Loucy (cell line): ENCODE measurements around the gene GMFB.

Experiments used
- H2AFZ ChIP-seq: fragments of 200-600 bp; sonication (generic); 2 replicates; pipeline ENCODE4 v1.6.0; 2016; ENCODE audit warnings: antibody characterized with exemption, mild to moderate bottlenecking, low read length, moderate library complexity
- H3F3A ChIP-seq: fragments of 200-600 bp; 2 replicates; pipeline ENCODE4 v1.6.0; 2016; ENCODE audit warnings: antibody characterized with exemption, low read depth, mild to moderate bottlenecking
- H3K27me3 ChIP-seq: fragments of 200-600 bp; sonication (generic); 2 replicates; pipeline ENCODE4 v1.6.1; 2014; ENCODE audit warnings: low read length, mild to moderate bottlenecking; ENCODE audit not compliant: insufficient read depth, poor library complexity, severe bottlenecking
- H3K36me3 ChIP-seq: fragments of 200-600 bp; sonication (generic); 2 replicates; pipeline ENCODE4 v1.6.1; 2016; ENCODE audit warnings: low read length; ENCODE audit not compliant: insufficient read depth
- H3K4me1 ChIP-seq: fragments of 200-600 bp; sonication (generic); 2 replicates; pipeline ENCODE4 v1.5.1; 2014; ENCODE audit warnings: low read length, mild to moderate bottlenecking; ENCODE audit not compliant: insufficient read depth, poor library complexity, severe bottlenecking
- H3K4me2 ChIP-seq: fragments of 200-600 bp; sonication (generic); 2 replicates; pipeline ENCODE4 v1.6.0; 2014; ENCODE audit warnings: antibody characterized with exemption, low read length, low read depth, mild to moderate bottlenecking; ENCODE audit not compliant: poor library complexity, severe bottlenecking
- H3K4me3 ChIP-seq: fragments of 200-600 bp; sonication (generic); 2 replicates; pipeline ENCODE4 v1.5.1; 2014; ENCODE audit warnings: low read length, mild to moderate bottlenecking, mixed read lengths; ENCODE audit not compliant: poor library complexity, severe bottlenecking
- H3K79me2 ChIP-seq: fragments of 200-600 bp; sonication (generic); 2 replicates; pipeline ENCODE4 v1.6.1; 2014; ENCODE audit warnings: low read length; ENCODE audit not compliant: insufficient read depth
- H3K9ac ChIP-seq: fragments of 200-600 bp; sonication (generic); 2 replicates; pipeline ENCODE4 v1.6.0; 2014; ENCODE audit warnings: mild to moderate bottlenecking, low read depth, low read length, moderate library complexity; ENCODE audit not compliant: poor library complexity, severe bottlenecking
- H3K9me2 ChIP-seq: fragments of 200-600 bp; sonication (generic); replicated peaks from 2 replicates; pipeline ENCODE4 v1.6.1; 2016; ENCODE audit warnings: low read depth, low read length, mixed read lengths
- H3K9me3 ChIP-seq: fragments of 200-600 bp; sonication (generic); 2 replicates; pipeline ENCODE4 v1.6.1; 2014; ENCODE audit warnings: mild to moderate bottlenecking, antibody characterized with exemption, low read length, low read depth; ENCODE audit not compliant: insufficient read depth
- H4K20me1 ChIP-seq: fragments of 200-600 bp; sonication (generic); 2 replicates; pipeline ENCODE4 v1.6.0; 2014; ENCODE audit warnings: antibody characterized with exemption, low read length, mild to moderate bottlenecking; ENCODE audit not compliant: insufficient read depth, poor library complexity, severe bottlenecking
- EZH2phosphoT487 ChIP-seq: fragments of 200-600 bp; IDR thresholded peaks from 2 replicates; pipeline ENCODE4 v1.6.1; 2018; ENCODE audit warnings: antibody characterized with exemption, mild to moderate bottlenecking, moderate library complexity, borderline replicate concordance
- TF ChIP-seq, protein P1 (sequence below): fragments of 200-600 bp; sonication (generic); conservative IDR thresholded peaks from 2 replicates; pipeline ENCODE4 v1.5.1; 2014; ENCODE audit warnings: mild to moderate bottlenecking, antibody characterized with exemption, low read length

GMFB gene

DNA sequence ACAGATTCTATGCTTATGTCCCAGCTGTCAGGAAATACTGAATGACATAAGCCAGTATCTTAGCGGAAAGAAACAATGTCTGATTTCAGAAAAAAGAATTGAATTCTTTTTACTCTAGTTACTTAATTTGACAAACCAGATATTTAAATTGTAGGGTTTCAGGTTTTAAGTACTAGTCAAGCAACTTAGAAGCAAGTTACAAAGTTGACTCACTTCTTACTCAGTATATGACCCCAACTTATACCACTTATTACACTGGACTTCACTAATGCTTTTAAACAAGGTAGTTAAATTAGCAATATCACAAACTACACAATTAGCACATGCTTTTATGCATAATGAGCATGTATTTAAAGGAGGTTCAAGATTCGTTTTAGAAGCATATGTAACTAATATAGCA lies 7.1 kb downstream of the GMFB start:
- peaks cover 40% of the 10 kb centered on the region; the same call in 1 of the 2 replicates for H3K36me3 ChIP-seq
- no peak overlapping the region for H3K4me3 ChIP-seq

DNA sequence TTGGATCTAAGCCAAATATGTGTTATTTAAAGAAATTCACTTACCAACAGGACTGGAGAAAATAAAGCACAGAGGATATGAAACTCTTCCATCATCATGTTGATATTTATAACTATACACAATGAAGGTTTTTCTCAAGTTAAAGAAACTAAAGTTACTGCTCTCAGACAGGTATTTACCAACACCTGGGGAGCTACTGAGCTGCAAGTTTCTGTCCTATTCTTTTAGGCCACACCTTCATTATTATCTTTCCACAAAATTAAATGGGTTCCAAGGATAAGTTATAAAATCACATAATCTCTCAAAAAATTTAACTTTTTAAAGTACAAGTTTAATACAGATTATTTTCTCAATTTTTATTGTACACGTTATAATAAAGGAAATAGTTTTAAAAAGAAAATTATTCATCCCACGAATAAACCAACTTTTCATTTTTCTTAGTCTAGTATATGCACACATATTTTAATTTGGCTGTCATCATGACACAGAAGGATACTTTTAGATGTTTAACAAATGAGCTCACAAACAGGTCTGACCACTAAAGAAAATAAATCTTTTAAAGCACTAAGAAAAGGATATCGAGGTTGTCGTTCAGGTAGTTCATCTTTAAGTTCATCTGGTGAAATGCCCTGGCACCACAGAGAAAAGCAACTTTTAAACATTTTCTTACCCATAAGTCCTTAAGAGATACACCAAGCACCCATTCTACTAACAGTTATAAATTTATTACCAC lies 7.8 kb downstream of the GMFB start:
- Histone ChIP-seq H4K20me1 (peaks cover 39% of the 10 kb centered on the region), H2AFZ (no peak overlapping the region), H3K27me3 (no peaks in the 10 kb centered on the region), H3K36me3 (peaks cover 40% of the 10 kb centered on the region; the same call in 1 of the 2 replicates), H3K4me1 (peaks cover 38% of the 10 kb centered on the region), H3K9me3 (no peaks in the 10 kb centered on the region), H3K4me3 (no peak overlapping the region), H3F3A (no peaks in the 10 kb centered on the region), H3K4me2 (no peak overlapping the region), H3K9me2 (no peaks in the 10 kb centered on the region), H3K9ac (no peak overlapping the region), H3K79me2 (peaks cover 41% of the 10 kb centered on the region)
- no peak for TF ChIP-seq EZH2phosphoT487
- TF ChIP-seq, protein P1, sequence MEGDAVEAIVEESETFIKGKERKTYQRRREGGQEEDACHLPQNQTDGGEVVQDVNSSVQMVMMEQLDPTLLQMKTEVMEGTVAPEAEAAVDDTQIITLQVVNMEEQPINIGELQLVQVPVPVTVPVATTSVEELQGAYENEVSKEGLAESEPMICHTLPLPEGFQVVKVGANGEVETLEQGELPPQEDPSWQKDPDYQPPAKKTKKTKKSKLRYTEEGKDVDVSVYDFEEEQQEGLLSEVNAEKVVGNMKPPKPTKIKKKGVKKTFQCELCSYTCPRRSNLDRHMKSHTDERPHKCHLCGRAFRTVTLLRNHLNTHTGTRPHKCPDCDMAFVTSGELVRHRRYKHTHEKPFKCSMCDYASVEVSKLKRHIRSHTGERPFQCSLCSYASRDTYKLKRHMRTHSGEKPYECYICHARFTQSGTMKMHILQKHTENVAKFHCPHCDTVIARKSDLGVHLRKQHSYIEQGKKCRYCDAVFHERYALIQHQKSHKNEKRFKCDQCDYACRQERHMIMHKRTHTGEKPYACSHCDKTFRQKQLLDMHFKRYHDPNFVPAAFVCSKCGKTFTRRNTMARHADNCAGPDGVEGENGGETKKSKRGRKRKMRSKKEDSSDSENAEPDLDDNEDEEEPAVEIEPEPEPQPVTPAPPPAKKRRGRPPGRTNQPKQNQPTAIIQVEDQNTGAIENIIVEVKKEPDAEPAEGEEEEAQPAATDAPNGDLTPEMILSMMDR, result no peak

More for the DNA sequence above, 7.1 kb downstream of the GMFB start:
- Histone ChIP-seq H4K20me1 (peaks cover 43% of the 10 kb centered on the region), H2AFZ (no peak overlapping the region), H3K27me3 (no peaks in the 10 kb centered on the region), H3K9me2 (no peaks in the 10 kb centered on the region), H3F3A (no peaks in the 10 kb centered on the region), H3K9me3 (no peaks in the 10 kb centered on the region), H3K9ac (no peak overlapping the region), H3K4me1 (peaks cover 44% of the 10 kb centered on the region), H3K4me2 (peak overlapping the region; percentile 93), H3K79me2 (peaks cover 48% of the 10 kb centered on the region)
- no peak for TF ChIP-seq EZH2phosphoT487
- TF ChIP-seq, protein P1, result no peak

DNA sequence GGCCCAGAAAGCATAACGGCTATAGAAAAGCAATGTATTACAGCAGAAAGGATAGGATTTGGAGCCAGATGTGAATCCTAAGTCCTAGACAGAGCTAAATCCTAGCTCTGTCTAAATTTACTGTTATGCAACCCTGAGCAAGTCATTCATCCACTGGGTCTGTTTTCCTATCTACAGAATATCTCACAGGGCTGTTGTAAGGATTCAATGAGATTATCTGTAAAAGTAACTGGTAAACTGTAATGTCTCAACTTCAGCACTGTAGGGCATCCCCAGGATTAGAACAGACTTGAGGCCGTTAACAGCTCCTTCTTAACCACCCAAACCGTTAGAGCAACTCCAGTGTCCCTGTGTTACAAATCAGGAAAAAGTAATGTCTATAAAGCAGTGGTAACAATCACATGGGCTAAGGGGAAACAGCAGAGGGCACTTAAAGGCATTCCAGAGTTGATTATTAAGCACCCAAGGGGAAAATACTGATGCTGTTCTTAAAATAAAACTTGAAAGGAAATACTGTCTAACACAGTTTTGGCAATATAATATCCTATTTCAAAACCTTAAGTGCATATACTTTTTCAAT lies 10.1 kb downstream of the GMFB start:
- TF ChIP-seq, protein P1, result no peak
- TF ChIP-seq EZH2phosphoT487, result no peak
- H3K9ac ChIP-seq, result no peak overlapping the region
- H3K36me3 ChIP-seq, result peaks cover 51% of the 10 kb centered on the region; the same call in 1 of the 2 replicates

More for the DNA sequence above, 10.1 kb downstream of the GMFB start:
- no peaks in the 10 kb centered on the region for H3K9me2 ChIP-seq
- no peaks in the 10 kb centered on the region for H3K9me3 ChIP-seq
- H4K20me1 ChIP-seq, result peaks cover 19% of the 10 kb centered on the region
- H3F3A ChIP-seq, result no peaks in the 10 kb centered on the region
- H3K4me2 ChIP-seq, result no peak overlapping the region
- H3K4me1 ChIP-seq, result peaks cover 18% of the 10 kb centered on the region
- H3K79me2 ChIP-seq, result peaks cover 22% of the 10 kb centered on the region
- H2AFZ ChIP-seq, result no peak overlapping the region
- H3K27me3 ChIP-seq, result no peaks in the 10 kb centered on the region
- no peak overlapping the region for H3K4me3 ChIP-seq
